ENCODE data around the gene GPR68. TPM values are rescaled to one million over a fixed set of nuclear protein-coding genes. Genes with fewer than 3 reads are reported as not detected.
"Not testable (repeated sequence)": the region's sequence is repeated elsewhere in the genome, so short reads cannot be mapped to it uniquely, and the experiment has no call there.

The GPR68 gene
- total RNA-seq, 1 donor from 2014 or later: 4.9 TPM

DNA sequence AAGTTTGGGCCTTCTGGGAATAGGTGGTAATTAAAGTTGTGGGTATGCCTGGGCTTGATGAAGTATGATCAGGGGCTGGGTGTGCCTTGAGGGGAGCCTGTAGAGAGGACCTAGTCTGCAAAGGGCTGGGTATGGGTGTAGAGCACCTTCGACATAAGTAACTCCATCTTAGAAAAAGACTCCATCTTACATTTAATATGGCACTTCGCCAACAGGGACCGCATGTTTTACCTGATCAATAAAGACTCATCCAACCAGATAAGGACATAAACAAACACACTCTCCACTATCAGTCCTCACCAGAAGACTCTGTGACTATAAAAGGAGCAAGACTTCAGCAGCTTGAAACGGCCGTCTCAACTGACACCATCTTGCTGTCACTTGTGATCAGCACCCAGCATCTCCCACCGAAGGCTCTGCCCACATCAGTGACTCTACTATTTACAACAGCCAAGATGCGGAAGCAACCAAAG is 23.5 kb upstream of the GPR68 start:
- Mint-ChIP-seq H3K27ac (peak overlapping the region; percentile 13), H3K4me1 (peaks cover 32% of the 10 kb centered on the region), H3K9me3 (no peaks in the 10 kb centered on the region), H3K4me3 (no peak overlapping the region), H3K36me3 (ENCODE audit: low read depth) (peaks cover 30% of the 10 kb centered on the region), H3K27me3 (no peaks in the 10 kb centered on the region)
- intact Hi-C loops (cut with micrococcal nuclease): no loop called here
- DNase-seq: no peak

DNA sequence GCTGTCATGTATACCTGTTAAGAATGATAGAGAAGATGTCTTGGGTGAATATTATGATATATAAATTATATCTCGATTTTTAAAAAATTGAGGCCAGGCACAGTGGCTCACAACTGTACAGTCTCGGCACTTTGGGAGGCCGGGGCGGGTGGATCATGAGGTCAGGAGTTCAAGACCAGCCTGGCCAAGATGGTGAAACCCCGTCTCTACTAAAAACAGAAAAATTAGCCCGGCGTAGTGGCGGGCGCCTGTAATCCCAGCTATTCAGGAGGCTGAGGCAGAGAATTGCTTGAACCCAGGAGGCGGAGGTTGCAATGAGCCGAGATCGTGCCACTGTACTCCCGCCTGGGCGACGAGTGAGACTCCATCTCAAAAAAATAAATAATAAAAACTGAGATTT is 21.8 kb upstream of the GPR68 start:
- intact Hi-C loops (cut with micrococcal nuclease); H3K4me3 Mint-ChIP-seq; H3K27me3 Mint-ChIP-seq; H3K9me3 Mint-ChIP-seq; DNase-seq: not testable (repeated sequence)
- Mint-ChIP-seq H3K27ac (peak overlapping the region; percentile 32), H3K4me1 (peaks cover 37% of the 10 kb centered on the region), H3K36me3 (ENCODE audit: low read depth) (peaks cover 25% of the 10 kb centered on the region)

DNA sequence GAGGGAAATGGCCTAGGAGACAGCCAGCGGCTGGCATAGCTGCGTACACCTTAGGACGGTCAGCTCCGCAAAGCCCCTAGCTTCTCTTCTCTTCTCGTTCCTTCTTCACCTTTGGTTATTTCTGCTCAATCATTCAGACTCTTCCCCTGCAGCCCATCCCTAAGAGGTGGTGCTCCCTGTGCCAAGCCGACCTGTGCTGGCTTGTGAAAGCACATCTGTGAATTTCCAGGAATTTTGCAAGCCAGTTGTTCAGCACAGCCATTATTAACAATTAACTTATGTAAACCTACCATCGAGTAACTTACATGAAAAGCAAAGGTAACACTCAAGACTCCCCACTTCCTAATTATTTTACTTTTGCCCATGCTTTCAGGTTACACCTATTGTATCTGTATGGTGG is 20.9 kb upstream of the GPR68 start:
- intact Hi-C loops (cut with micrococcal nuclease): no loop called here
- no peak for DNase-seq
- Mint-ChIP-seq H3K27me3 (no peaks in the 10 kb centered on the region), H3K36me3 (ENCODE audit: low read depth) (peaks cover 23% of the 10 kb centered on the region), H3K9me3 (no peaks in the 10 kb centered on the region), H3K27ac (no peak overlapping the region), H3K4me3 (peak overlapping the region; percentile 39), H3K4me1 (peaks cover 42% of the 10 kb centered on the region)

DNA sequence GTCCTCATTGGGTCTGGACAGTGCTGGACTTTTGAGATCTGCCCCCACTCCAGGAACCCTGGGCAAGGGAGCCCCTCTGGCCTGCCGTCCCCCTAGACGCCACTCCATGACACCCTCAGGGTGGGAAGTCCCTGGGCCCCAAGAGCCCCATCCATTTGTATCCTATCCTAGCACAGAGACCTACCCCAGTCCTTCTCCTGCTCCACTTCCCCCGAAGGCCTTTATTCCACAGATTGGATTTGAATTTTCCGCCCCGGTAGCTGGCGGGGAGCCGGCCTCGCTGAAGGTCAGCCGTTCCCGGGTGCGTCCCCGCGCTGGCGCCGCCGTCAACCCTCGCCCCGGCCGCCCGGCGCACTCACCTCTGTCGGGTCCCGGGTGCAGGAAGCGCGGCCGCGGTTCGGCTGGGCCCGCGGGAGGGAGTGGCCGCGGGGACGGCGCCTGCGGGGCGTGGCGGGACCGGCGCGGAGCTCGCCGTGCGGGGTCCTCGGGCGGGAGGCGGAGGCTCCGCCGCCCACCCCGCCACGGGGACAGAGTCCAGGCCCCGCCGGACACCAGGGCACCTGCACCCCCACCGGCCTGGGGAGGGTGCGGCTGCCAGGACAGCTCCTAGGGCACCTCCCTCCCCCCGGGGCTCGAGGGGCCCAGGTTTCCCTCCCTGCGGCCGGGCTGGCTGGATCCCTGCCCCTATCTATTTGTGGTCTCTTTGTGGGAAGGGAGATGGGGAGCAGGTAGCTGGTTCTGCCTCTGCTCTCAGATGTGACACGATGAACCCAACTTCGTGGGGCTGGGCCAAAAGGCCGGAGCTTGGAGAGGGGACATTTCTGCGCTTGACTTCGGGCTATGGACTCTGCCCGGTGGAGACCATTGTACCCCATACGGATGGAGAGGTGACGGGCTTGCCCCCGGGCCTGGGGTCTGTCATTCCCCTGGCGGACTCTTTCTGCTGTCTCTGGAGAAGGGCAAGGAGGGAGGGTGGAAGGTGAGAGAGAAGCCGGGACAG is 19.9 kb upstream of the GPR68 start:
- Mint-ChIP-seq H3K4me1 (peaks cover 49% of the 10 kb centered on the region), H3K27ac (peak overlapping the region; percentile 23), H3K27me3 (no peaks in the 10 kb centered on the region), H3K36me3 (ENCODE audit: low read depth) (peaks cover 20% of the 10 kb centered on the region), H3K9me3 (no peaks in the 10 kb centered on the region), H3K4me3 (peak overlapping the region; percentile 75)
- DNase-seq: peak; percentile 83
- intact Hi-C loops (cut with micrococcal nuclease): no loop called here

DNA sequence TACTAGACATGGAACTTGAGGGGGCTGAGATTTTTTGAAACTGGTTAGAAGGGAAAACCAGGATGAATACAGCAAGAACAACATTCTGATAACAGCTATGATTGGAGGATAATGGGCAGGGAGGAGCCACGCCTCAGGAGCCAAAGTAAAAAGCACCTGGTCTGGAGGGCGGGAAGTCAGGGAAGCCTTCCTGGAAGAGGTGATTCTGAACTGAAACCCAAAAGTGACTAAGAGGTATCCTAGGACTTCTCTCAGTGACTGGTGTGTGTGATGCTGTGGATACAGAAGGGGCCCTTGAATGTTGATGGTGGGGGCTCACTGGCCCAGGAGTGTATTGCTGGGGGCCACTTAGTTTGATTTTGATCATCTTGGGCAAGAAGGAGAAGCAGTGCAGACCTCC is 18.8 kb upstream of the GPR68 start:
- Mint-ChIP-seq H3K36me3 (ENCODE audit: low read depth) (peaks cover 12% of the 10 kb centered on the region), H3K4me3 (peak overlapping the region; percentile 75), H3K4me1 (peaks cover 47% of the 10 kb centered on the region), H3K27ac (peak overlapping the region; percentile 35), H3K27me3 (no peaks in the 10 kb centered on the region), H3K9me3 (no peaks in the 10 kb centered on the region)
- intact Hi-C loops (cut with micrococcal nuclease): loop anchor here (2.0 kb wide), 1 partner anchor 87 kb away; no protein-coding TSS in a partner anchor
- no peak for DNase-seq

DNA sequence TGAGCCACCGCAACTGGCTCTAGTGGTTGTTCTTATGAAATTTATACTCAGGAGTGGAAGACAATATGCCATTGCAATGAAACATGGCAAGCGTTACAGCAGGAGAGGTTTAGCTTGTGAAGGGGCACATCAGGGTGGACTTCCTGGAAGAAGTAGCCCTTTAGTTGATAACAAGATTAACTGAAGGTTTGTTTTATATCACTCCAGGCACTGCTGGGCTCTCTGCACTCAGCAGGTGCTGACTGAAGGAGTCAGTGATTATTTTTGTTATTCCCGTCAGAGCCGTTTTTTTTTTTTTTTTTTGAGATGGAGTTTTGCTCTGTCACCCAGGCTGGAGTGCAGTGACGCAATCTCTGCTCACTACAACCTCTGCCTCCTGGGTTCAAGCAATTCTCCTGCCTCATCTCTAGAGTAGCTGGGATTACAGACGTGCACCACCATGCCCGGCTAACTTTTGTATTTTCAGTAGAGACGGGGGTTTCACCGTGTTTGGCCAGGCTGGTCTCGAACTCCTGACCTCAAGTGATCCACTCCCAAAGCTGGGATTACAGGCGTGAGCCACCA is 17.6 kb upstream of the GPR68 start:
- H3K4me3 Mint-ChIP-seq: no peak overlapping the region
- intact Hi-C loops (cut with micrococcal nuclease): loop anchor here (1.0 to 2.0 kb wide), 3 partner anchors 15 to 85 kb away; no protein-coding TSS in a partner anchor
- no peaks in the 10 kb centered on the region for H3K9me3 Mint-ChIP-seq
- no peak overlapping the region for H3K27ac Mint-ChIP-seq
- DNase-seq: no peak
- H3K27me3 Mint-ChIP-seq: no peaks in the 10 kb centered on the region
- peaks cover 3% of the 10 kb centered on the region for H3K36me3 Mint-ChIP-seq (ENCODE audit: low read depth)
- H3K4me1 Mint-ChIP-seq: peaks cover 55% of the 10 kb centered on the region

DNA sequence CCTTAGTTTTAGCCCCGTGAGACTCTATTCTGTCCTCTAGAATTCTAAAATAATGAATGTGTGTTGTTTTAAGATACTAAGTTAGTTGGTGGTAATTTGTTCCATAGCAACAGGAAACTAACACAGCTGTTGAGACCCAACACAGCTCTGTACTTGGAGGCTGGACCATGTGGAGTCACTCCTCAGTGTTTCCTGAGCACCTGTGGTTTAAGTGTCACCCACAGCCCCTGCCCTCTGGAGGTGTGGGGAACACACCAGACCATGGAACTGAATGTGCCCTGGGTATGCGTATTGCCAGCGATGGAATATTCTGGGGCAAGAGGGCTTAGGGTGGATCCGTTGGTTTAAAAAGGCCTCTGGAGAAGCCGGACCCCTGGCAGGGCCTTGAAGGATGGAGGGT is 16.6 kb upstream of the GPR68 start:
- Mint-ChIP-seq H3K36me3 (ENCODE audit: low read depth) (peaks cover 3% of the 10 kb centered on the region), H3K4me3 (no peak overlapping the region), H3K4me1 (peaks cover 60% of the 10 kb centered on the region), H3K27me3 (no peaks in the 10 kb centered on the region), H3K9me3 (no peaks in the 10 kb centered on the region), H3K27ac (peak overlapping the region; percentile 85)
- peak; percentile 87 for DNase-seq
- intact Hi-C loops (cut with micrococcal nuclease): loop anchor here (1.0 kb wide), 2 partner anchors 14 to 33 kb away; no protein-coding TSS in a partner anchor

DNA sequence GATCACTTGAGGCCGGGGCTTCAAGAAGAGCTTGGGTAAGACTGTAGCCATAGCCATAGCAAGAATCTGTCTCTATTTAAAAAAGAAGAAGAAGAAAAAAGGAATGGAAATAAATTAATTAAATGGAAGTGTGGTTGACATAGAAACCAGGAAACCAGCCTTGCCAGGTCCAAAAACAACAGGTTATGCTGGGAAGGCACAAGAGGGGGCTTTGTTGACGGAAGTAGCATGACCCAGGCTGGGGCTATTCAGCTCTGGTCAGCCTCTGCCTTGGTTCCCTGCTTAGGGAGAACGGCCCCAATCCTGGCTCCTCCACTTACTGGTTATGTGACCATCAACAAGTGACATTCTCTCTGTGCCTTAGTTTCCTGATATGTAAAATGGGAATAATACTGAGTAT is 14.4 kb upstream of the GPR68 start:
- Mint-ChIP-seq H3K4me1 (peaks cover 60% of the 10 kb centered on the region), H3K4me3 (no peak overlapping the region), H3K27ac (peak overlapping the region; percentile 60), H3K27me3 (no peaks in the 10 kb centered on the region), H3K9me3 (no peaks in the 10 kb centered on the region), H3K36me3 (ENCODE audit: low read depth) (peaks cover 3% of the 10 kb centered on the region)
- DNase-seq: no peak
- intact Hi-C loops (cut with micrococcal nuclease): no loop called here

DNA sequence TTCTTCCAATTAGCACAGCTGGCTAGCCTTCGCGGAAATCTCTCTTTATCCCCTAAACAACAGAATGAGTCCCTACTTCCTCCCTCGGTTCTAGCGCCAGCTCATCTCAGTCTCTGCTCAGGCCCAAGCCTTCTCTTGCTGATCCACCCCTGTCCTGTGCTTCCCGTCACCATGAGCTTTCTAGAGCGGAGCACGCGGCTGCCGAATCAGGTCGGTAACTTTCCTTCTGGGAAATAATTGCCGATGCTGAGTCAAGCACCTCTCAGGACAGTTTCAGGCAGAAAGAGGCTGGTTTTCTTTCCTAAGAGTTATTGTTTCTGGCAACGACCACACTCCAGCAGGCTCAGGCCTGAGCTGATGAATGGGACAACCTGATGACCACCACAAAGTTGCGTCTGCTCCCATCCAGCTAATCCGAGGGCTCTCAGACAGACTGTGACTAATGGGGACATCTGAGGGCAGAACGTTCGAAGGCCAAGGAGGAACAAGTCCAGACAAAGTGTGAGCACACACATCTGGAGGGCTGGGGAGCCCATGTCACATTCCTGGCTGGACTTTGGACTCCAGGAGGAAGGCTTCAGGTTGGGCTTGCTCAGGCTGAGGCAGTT is 13.6 kb upstream of the GPR68 start:
- H3K36me3 Mint-ChIP-seq (ENCODE audit: low read depth): peaks cover 3% of the 10 kb centered on the region
- peaks cover 53% of the 10 kb centered on the region for H3K4me1 Mint-ChIP-seq
- intact Hi-C loops (cut with micrococcal nuclease): no loop called here
- no peaks in the 10 kb centered on the region for H3K9me3 Mint-ChIP-seq
- no peak overlapping the region for H3K4me3 Mint-ChIP-seq
- no peak for DNase-seq
- H3K27ac Mint-ChIP-seq: peak overlapping the region; percentile 46
- no peaks in the 10 kb centered on the region for H3K27me3 Mint-ChIP-seq

DNA sequence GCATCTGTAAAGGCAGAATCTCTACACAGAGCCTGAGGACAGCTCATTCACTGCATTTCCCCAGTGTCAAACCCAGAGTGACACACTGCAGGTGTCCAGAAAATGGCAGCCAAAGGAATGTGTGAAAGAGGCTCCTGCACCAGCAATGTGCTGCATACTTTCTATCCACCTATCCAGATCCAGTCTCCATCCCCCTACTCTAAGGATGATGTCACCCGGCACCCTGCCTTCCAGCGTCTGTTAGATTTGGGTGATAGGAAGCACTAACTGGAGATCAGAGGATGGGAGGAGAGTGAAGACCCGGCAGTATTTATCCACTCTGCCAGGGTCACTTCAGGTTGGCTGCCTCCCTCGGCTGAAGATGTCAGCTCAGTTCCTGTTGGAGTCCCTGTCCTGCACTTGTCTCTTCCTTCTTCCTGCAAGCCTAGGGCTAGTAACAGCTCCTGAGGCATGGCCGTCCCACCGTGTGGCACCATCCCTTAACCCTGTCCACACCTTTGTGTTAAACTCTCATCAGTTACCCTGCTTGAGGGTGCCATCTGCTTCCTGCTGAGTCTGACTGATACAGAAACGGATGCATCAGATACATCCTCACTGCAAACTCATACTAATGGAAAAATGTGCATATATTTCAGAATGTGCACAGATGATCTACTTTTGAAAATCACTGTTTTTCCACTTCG is 13.0 kb upstream of the GPR68 start:
- no peak for DNase-seq
- Mint-ChIP-seq H3K4me3 (no peak overlapping the region), H3K4me1 (peaks cover 55% of the 10 kb centered on the region), H3K27ac (peak overlapping the region; percentile 67), H3K9me3 (no peaks in the 10 kb centered on the region), H3K27me3 (no peaks in the 10 kb centered on the region), H3K36me3 (ENCODE audit: low read depth) (peaks cover 5% of the 10 kb centered on the region)
- intact Hi-C loops (cut with micrococcal nuclease): no loop called here

DNA sequence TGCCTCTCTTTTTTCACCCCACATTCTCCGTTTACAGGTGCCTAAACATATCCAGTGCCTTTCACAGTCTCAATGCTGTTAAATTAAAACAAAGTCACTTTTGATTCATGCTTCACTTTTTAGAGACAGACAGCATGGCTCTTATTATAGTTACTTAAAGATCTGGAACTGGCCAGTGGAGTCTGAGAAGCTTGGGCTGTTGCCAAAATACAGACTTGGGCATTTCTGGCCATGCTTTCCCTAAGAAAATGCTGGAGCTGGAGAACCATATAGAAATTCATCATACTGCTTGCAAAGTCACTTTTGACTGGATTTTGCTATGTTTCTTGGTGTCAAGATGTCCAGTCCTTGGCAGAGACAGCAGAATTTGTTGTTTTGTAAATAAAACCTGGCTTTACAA is 12.2 kb upstream of the GPR68 start:
- Mint-ChIP-seq H3K9me3 (no peaks in the 10 kb centered on the region), H3K36me3 (ENCODE audit: low read depth) (peaks cover 7% of the 10 kb centered on the region), H3K4me3 (no peak overlapping the region), H3K4me1 (peaks cover 59% of the 10 kb centered on the region), H3K27me3 (no peaks in the 10 kb centered on the region), H3K27ac (no peak overlapping the region)
- no peak for DNase-seq
- intact Hi-C loops (cut with micrococcal nuclease): no loop called here

DNA sequence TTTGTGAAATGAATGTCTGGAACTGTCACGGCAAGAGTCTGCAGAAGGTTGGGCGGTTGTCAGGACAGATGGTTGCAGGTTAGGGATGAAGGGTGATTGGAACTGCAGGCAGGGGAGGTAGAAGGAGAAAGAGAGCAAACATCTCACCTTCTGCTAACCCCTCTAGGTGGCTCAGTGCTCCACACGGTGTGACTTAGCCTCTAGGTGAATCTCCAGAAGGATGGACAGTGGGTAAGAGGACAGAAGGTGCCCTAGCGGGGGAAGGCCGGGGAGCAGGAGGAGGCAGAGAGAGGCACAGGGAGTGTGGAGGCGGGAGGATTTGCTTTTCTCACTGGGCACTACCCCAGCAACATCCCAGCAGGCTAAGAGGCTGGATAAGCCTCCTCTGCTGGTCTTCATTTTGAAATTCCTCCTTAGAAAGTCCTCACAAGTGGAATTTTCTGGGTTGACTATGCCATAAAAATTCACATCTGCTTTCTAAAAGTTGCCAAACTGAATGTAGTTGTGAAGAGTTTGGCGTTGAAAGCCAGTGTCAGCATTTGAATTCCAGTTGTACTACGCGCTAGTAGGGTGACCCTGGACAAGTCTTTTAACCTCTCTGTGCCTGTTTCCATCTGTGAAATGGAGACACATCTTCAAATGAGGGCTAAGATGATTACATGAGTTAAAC is 10.7 kb upstream of the GPR68 start:
- H3K27me3 Mint-ChIP-seq: no peaks in the 10 kb centered on the region
- peaks cover 16% of the 10 kb centered on the region for H3K36me3 Mint-ChIP-seq (ENCODE audit: low read depth)
- intact Hi-C loops (cut with micrococcal nuclease): no loop called here
- no peaks in the 10 kb centered on the region for H3K9me3 Mint-ChIP-seq
- peak overlapping the region; percentile 84 for H3K27ac Mint-ChIP-seq
- peak overlapping the region; percentile 74 for H3K4me3 Mint-ChIP-seq
- peaks cover 59% of the 10 kb centered on the region for H3K4me1 Mint-ChIP-seq
- no peak for DNase-seq

DNA sequence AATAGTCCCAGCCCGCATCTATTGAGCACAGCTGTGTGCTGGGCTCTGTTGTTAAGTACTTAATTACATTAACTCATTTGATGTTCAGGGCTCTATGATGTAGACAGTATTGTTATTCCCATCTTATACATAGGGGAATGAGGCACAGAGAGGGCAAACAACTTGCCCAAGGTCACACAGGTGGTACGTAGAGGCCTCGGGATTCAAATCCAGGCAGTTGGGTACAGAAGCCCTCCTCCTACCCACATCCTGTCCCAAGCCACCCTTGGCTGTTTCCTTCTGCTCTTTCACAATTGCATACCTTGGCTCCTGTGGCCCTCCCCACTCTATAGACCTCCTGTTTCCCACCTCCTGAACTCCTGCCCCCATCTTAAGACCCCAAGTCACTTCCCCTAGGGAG is 10.0 kb upstream of the GPR68 start:
- intact Hi-C loops (cut with micrococcal nuclease): no loop called here
- peak; percentile 82 for DNase-seq
- peaks cover 60% of the 10 kb centered on the region for H3K4me1 Mint-ChIP-seq
- no peaks in the 10 kb centered on the region for H3K9me3 Mint-ChIP-seq
- no peaks in the 10 kb centered on the region for H3K27me3 Mint-ChIP-seq
- H3K36me3 Mint-ChIP-seq (ENCODE audit: low read depth): peaks cover 16% of the 10 kb centered on the region
- H3K4me3 Mint-ChIP-seq: peak overlapping the region; percentile 74
- H3K27ac Mint-ChIP-seq: peak overlapping the region; percentile 84

Data from activated CD4-positive, alpha-beta T cell treated with anti-CD3 and anti-CD28 coated beads, Interleukin-2, amount 10 ng/mL, durations not matched to agents 24 days and 14 days (primary cell).